HK-2 (cell line): Measurements from ENCODE around the gene BMPR1A.

ENCODE experiments used
- DNase-seq: peaks from one replicate; pipeline ENCODE4 v3.0.0-alpha.2; 2018; ENCODE audit not compliant: unreplicated experiment

The BMPR1A gene

GRCh38 chr10:86956195-86956847 is 199.9 kb downstream of the BMPR1A start:
- DNase-seq, result no peak

- DNase-seq, result no peak
These were observed 200.5 kb downstream of the BMPR1A start for GRCh38 chr10:86956848-86957448.

GRCh38 chr10:86957471-86958115 is 201.2 kb downstream of the BMPR1A start, which contains the start of gene MMRN2:
MMRN2 (minus strand) TSS chr10:86957615; CDS start chr10:86957541, 74 bp downstream.
- DNase-seq, result no peak

- DNase-seq, result no peak
These were observed 201.9 kb downstream of the BMPR1A start, which contains the start of gene SNCG for GRCh38 chr10:86958116-86958900. SNCG (plus strand) TSS chr10:86958599; CDS start chr10:86958698, 99 bp downstream.

- DNase-seq, result peak; percentile 68
These were observed 202.7 kb downstream of the BMPR1A start for GRCh38 chr10:86958901-86959736.

GRCh38 chr10:86959737-86960002 is 203.3 kb downstream of the BMPR1A start:
- DNase-seq, result no peak

GRCh38 chr10:86960003-86960862 is 203.8 kb downstream of the BMPR1A start:
- no peak for DNase-seq

- no peak for DNase-seq
These were observed 204.5 kb downstream of the BMPR1A start for GRCh38 chr10:86960863-86961434.

GRCh38 chr10:86961481-86962091 is 205.2 kb downstream of the BMPR1A start:
- peak; percentile 42 for DNase-seq

- no peak for DNase-seq
These were observed 205.9 kb downstream of the BMPR1A start for GRCh38 chr10:86962136-86962980.

GRCh38 chr10:86962981-86963310 is 206.5 kb downstream of the BMPR1A start:
- no peak for DNase-seq

GRCh38 chr10:86963341-86963919 is 207.0 kb downstream of the BMPR1A start:
- DNase-seq, result no peak

GRCh38 chr10:86964061-86964846 is 207.8 kb downstream of the BMPR1A start:
- DNase-seq, result no peak

- no peak for DNase-seq
These were observed 208.4 kb downstream of the BMPR1A start for GRCh38 chr10:86964847-86965190.

GRCh38 chr10:86965986-86966654 is 209.7 kb downstream of the BMPR1A start:
- DNase-seq, result no peak

- DNase-seq, result no peak
These were observed 211.1 kb downstream of the BMPR1A start for GRCh38 chr10:86967481-86967941.
